ENCODE data around the gene C2CD3. TPM values are rescaled to one million over a fixed set of nuclear protein-coding genes. Genes with fewer than 3 reads are reported as not detected.

C2CD3 gene
- total RNA-seq, 1 experiment from 2014 or later, result 13.9 TPM

DNA sequence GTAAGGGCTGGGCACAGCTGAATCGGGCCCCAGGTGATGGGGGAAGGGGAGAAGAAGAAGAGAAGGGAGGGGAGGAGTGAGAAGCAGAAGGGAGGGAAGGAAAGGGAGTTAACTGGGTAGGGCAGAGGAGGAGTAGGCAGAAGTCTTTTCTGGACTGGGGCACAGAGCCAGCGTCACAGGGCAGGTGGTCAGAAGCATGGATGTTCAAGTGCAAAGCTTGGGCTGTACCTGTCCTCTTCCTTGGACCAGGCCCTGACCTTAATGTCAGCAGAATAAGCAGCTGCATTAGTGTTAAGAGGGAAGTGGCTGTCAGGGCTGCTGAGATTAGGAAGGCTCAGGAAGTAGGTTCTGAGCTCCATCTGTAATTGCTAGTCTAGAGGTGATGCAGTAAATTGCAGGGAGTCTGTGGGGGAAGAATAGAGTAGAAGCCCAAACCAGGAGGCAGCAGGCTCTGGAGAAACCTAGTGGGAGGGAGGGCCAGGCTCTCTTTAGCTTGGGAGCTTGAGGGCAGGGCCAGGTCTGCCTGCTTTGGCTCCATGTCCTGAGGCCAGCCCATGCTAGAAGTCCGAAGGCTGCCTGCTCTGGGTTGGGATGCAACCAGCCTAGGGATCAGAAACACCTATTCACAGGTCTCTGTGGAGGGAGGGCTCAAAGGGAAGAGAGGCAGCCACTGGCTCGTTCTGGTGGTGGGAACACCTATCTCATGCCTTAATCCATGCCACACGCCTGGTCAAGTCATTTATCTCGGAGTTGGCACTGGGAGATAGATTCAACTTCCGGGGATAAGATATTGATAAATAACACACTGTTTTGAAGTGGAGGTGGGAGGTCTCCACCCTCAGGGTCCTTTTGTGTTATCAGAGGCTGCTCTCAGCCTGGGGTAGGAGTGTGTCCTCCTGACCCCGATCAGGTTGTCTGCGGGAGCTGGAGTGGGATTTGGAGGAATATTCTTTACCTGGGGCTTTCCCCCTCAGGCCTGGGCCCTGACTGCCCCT, 160.2 kb downstream of the C2CD3 start:
- Histone ChIP-seq H3K4me1 (replicated peaks) (no peaks in the 10 kb centered on the region), H3K36me3 (no peaks in the 10 kb centered on the region), H3K27me3 (replicated peaks) (no peaks in the 10 kb centered on the region), H3K4me3 (no peak overlapping the region), H3K9me3 (replicated peaks) (no peaks in the 10 kb centered on the region), H3K27ac (no peak overlapping the region)
- DNase-seq (ENCODE audit: low read depth in 1 of 2, low spot score in 2 of 2), result no peak

DNA sequence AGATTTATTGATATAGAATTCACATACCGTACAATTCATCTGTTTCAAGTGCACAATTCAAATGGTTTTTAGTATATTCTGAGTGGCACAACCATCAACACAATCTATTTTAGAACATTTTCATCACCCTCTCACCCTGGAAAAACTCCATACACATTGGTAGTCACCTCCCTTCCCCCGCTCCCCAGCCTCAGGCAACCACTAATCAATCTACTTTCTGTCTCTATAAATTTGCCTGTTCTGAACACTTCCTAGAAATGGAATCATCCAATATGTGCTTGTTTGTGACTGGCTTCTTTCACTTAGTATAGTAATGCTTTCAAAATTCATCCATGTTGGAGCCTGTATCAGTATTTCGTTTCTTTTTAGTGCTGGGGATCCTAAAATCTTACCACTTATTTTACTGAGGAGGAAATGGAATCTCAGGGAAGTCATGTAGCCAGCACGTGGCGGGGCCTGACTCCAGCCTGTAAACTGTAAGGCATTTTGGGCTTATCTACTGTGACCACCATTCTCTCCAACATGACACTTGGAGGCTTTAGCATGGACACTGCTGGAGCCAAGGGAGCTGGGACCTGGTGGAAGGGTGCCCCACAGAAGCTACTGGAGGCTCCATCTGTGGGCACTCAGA, 161.0 kb downstream of the C2CD3 start:
- H3K36me3 ChIP-seq, result no peaks in the 10 kb centered on the region
- no peak overlapping the region for H3K4me3 ChIP-seq
- H3K27me3 ChIP-seq (replicated peaks), result no peaks in the 10 kb centered on the region
- H3K9me3 ChIP-seq (replicated peaks), result no peaks in the 10 kb centered on the region
- no peaks in the 10 kb centered on the region for H3K4me1 ChIP-seq (replicated peaks)
- no peak overlapping the region for H3K27ac ChIP-seq
- DNase-seq (ENCODE audit: low read depth in 1 of 2, low spot score in 2 of 2), result no peak

DNA sequence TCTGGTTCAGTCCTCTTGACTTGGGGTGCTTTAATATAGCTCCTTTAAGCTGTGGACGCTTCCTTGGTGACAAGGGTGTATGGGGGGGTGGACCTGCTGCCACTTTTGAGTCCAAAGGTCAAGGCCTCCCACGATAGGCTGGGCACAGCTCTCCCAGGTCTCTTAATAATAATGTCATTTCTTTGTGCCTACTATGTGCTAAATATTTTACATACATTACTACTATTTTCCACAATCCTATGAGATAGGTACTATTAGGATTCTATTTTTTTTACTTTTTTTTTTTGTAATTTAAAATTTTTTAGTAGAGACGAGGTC, 161.6 kb downstream of the C2CD3 start:
- DNase-seq (ENCODE audit: low read depth in 1 of 2, low spot score in 2 of 2), result no peak
- no peaks in the 10 kb centered on the region for H3K4me1 ChIP-seq (replicated peaks)
- H3K36me3 ChIP-seq, result no peaks in the 10 kb centered on the region
- no peak overlapping the region for H3K27ac ChIP-seq
- no peaks in the 10 kb centered on the region for H3K27me3 ChIP-seq (replicated peaks)
- H3K9me3 ChIP-seq (replicated peaks), result no peaks in the 10 kb centered on the region
- H3K4me3 ChIP-seq, result no peak overlapping the region

DNA sequence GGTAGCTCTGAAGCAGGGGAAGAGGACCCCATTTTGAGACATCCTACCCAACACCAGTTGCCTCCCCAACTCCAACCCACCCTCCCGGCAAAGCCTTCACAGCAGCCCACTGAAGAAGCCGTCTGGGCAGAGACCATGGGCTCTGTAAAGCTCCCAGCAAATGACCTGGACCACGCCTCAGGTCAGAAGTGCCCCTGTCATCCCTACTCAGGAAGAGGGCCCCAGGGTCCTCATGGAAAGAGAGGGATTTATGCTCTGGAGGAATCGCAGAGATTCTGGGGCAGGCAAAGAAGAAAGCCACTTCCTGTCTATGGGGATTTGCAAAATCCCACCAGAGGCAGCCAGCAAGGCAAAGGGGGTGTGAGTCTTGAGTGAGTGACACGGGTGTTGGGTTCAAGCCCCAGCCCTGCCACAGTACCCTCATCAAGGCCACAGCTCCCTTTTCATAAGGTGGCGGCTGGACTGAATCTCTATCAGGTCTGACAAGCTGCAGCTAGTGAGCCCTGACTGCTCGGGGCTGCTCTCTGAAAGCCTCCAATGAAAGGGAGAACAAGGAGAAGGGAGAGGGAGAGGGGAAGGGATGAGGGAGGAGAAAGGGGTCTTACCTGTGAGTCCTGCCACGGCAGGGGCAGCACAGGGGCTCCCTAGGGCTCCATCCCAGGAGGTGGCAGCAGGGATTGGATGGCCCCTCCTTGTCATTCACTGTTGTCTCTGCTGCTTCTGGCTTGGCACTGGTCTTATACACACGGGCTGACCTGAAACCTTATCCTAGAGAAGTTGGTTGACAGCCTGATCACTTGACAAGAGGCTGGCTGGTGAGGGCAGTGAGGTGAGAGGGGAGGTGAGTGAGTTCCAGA, 162.2 kb downstream of the C2CD3 start, which contains the start of gene UCP3:
Gene UCP3 (minus strand): TSS at position 713 of the 857 bp plus-strand sequence. CDS start 2,043 bp downstream, outside the sequence.
- no peak for DNase-seq (ENCODE audit: low read depth in 1 of 2, low spot score in 2 of 2)
- H3K36me3 ChIP-seq, result no peaks in the 10 kb centered on the region
- no peaks in the 10 kb centered on the region for H3K4me1 ChIP-seq (replicated peaks)
- no peaks in the 10 kb centered on the region for H3K27me3 ChIP-seq (replicated peaks)
- no peak within 1 kb of the TSS for H3K4me3 ChIP-seq
- H3K9me3 ChIP-seq (replicated peaks), result no peaks in the 10 kb centered on the region
- H3K27ac ChIP-seq, result no peak within 1 kb of the TSS

DNA sequence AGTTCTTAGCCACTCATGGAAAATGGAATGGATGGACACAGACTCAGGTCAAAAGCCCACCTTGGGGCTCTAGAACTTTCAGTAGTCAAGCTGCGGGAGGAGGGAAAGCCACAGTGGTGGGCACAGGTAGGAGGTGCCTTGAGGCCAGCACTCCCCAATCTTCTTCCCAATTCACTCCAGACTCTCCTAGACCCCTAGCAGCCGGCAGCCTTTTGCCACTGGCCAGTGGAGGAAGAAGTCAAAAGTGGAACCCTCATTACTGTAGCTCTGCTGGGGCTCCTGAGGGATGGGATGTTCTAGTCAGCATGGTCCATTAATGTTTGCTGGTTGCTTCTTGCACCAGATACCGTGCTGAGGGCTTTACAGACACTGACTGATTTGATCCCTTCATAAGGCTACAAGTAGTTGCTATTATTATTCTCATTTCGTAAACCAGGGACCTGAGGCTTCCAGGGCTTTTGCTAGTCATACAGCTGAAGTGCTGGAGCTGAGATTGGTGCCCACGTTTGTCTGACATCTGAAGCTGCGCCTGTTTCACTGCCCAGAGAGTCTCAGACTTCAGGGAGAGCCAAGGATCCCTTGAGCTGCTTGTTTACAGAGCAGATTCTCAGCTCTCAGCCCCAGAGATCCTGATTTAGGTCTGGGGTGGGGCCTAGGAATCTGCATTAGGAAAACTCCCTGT, 163.0 kb downstream of the C2CD3 start:
- Histone ChIP-seq H3K4me3 (no peak overlapping the region), H3K27me3 (replicated peaks) (no peaks in the 10 kb centered on the region), H3K27ac (no peak overlapping the region), H3K36me3 (no peaks in the 10 kb centered on the region), H3K9me3 (replicated peaks) (no peaks in the 10 kb centered on the region), H3K4me1 (replicated peaks) (no peaks in the 10 kb centered on the region)
- DNase-seq (ENCODE audit: low read depth in 1 of 2, low spot score in 2 of 2), result no peak

DNA sequence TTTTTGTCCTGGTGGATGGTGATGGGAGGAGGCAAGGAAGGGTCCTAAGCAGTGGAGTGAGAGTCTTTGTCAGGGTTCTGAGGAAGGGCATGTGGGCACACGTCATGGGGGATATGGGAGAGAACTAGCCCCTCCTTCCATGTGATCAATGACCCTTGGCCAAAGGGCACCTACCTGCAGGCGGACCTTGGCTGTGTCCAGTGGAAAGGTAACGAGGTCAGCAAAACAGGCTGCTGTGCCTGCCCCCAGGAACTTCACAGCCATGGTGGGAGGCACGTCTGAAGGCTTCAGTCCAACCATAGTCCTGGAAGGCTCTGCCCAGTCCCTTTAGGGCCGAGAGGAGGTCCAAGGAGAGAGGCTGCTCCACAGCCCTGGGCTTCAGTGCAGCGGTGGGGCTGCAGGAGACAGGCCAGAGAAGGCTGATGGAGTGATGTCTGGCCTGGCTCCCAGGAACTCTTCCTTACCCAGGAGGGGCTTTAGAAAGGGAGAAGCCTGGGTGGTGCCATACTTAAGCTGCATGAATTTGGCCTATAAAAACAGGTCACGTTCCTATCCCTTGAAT, 164.0 kb downstream of the C2CD3 start:
- Histone ChIP-seq H3K4me1 (replicated peaks) (no peaks in the 10 kb centered on the region), H3K27ac (no peak overlapping the region), H3K27me3 (replicated peaks) (no peaks in the 10 kb centered on the region), H3K4me3 (no peak overlapping the region), H3K36me3 (no peaks in the 10 kb centered on the region), H3K9me3 (replicated peaks) (no peaks in the 10 kb centered on the region)
- DNase-seq (ENCODE audit: low read depth in 1 of 2, low spot score in 2 of 2), result no peak

DNA sequence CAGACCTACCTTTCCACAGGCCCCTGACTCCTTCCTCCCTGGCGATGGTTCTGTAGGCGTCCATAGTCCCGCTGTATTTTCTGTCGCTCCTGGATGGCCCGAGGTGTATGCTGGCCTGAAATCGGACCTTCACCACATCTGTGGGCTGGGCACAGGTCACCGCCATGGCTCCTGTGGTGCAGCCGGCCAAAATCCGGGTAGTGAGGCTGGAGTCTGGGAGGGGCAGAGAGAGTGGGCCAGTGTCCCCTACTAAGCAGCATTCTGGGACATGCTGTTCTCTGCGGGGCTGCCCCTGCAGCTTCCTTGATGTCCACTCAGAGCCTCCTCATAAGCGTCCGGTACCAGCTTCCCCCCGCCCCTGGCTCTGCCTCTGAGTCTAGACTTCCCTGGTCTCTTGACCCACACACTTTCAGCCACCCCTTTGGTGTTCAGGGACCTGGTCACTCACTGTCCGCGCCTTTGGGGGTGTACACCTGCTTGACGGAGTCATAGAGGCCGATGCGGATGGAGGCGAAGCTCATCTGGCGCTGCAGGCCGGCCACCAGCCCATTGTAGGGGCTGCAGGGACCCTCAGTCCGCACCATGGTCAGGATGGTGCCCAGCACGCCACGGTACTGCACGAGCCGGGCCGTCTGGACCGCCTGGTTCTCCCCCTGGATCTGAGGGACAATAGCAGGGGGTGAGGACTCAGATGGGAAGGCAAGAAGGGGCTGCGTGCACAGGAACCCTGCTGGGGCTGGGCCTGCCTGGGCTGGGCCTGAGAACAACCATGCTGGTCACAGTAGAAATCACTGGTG, 164.9 kb downstream of the C2CD3 start:
- no peak for DNase-seq (ENCODE audit: low read depth in 1 of 2, low spot score in 2 of 2)
- Histone ChIP-seq H3K9me3 (replicated peaks) (no peaks in the 10 kb centered on the region), H3K36me3 (no peaks in the 10 kb centered on the region), H3K27ac (no peak overlapping the region), H3K27me3 (replicated peaks) (no peaks in the 10 kb centered on the region), H3K4me1 (replicated peaks) (no peaks in the 10 kb centered on the region), H3K4me3 (no peak overlapping the region)

DNA sequence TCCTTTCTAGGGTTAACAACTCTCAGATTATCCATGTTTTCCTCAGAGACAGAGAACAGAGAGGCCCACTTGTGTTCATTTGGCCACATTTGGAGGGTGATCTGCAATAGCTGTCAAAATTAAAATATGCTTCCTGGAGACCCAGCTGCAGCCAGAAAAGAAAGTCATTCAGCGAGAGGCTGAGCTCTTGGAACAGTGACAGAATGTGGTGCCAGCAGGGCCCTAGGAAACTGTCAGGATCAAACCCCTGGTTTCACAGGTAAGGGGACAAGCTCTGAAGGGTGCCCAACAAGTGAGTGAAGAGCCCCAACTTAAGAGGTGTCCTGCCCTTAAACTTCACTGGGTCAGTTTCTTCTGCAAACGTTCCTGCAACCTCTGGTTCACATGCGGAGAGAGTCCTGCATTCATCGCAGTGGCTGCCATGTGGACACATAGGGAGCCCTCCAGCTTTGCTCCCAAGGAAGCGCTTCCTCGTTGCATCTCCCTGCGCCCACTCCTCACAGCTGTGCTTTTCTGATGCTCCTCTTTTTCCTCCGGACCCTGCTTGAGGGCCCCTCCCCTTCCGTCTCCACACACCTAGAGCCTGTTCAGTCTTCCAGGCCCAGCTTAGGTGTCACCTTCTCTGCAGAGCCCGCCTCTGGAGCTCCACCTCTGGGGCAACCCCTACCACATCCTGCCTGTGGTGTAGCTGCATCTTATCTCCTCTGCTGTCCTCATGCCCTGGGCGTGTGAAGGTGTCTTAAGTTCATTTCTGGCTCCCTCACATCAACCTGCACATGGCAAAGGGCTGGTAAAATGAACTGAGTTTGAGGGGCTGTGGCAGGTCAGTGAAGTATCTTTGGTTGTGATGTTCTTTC, 165.8 kb downstream of the C2CD3 start:
- H3K9me3 ChIP-seq (replicated peaks), result no peaks in the 10 kb centered on the region
- H3K27ac ChIP-seq, result no peak overlapping the region
- DNase-seq (ENCODE audit: low read depth in 1 of 2, low spot score in 2 of 2), result no peak
- H3K4me1 ChIP-seq (replicated peaks), result no peaks in the 10 kb centered on the region
- H3K4me3 ChIP-seq, result no peak overlapping the region
- H3K36me3 ChIP-seq, result no peaks in the 10 kb centered on the region
- no peaks in the 10 kb centered on the region for H3K27me3 ChIP-seq (replicated peaks)

DNA sequence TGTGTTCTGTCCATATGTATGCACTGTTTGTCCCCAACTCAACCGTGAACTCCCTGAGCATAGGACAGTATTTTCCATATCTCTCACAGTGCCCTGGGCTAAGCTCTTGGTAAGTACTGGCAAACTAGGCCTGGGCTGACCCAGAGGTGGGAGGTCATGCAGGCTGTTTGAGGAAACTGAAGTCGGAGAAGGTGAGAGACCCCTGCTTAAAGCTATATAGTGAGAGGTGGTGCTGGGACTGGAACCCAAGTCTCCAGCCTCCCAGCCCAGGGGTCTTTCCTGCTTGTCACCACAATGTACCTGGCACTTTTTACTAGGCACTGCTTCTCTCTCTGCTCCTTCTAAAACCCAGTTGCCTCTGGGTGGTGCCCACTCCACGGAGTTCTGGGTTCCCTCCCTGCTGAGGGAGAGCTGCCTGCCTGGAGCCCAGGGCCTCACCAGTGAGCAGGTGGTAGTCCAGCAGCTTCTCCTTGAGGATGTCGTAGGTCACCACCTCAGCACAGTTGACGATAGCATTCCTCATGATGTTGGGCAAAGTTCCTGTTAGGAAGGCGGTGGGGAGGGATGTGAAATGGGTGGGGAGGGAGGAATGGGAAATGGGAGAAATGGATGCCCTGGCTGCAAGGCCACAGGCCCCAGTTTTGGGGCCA, 166.6 kb downstream of the C2CD3 start:
- H3K27ac ChIP-seq, result no peak overlapping the region
- no peaks in the 10 kb centered on the region for H3K27me3 ChIP-seq (replicated peaks)
- no peak overlapping the region for H3K4me3 ChIP-seq
- H3K36me3 ChIP-seq, result no peaks in the 10 kb centered on the region
- no peak for DNase-seq (ENCODE audit: low read depth in 1 of 2, low spot score in 2 of 2)
- H3K9me3 ChIP-seq (replicated peaks), result no peaks in the 10 kb centered on the region
- H3K4me1 ChIP-seq (replicated peaks), result no peaks in the 10 kb centered on the region

DNA sequence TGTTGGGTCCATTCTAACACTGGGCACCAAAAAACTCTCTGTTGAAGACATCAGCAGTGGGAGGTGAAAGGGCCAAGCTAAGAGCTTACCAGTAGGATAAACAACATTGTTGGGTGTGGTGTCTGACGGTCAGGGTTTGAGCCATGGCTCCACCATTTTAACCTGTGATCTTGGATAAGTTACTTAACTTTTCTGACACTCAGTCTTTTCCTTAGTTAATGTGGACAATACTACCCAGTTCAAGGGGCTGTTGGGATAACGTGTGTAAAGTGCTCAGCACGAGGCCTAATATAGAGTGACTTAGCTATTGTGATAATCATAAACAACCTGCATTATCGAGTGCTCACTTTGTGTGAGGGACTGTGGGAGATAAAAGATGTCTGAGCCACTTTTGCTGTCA, 168.0 kb downstream of the C2CD3 start:
- H3K27me3 ChIP-seq (replicated peaks), result no peaks in the 10 kb centered on the region
- H3K27ac ChIP-seq, result no peak overlapping the region
- H3K36me3 ChIP-seq, result no peaks in the 10 kb centered on the region
- no peak for DNase-seq (ENCODE audit: low read depth in 1 of 2, low spot score in 2 of 2)
- H3K4me3 ChIP-seq, result no peak overlapping the region
- H3K9me3 ChIP-seq (replicated peaks), result no peaks in the 10 kb centered on the region
- no peaks in the 10 kb centered on the region for H3K4me1 ChIP-seq (replicated peaks)

DNA sequence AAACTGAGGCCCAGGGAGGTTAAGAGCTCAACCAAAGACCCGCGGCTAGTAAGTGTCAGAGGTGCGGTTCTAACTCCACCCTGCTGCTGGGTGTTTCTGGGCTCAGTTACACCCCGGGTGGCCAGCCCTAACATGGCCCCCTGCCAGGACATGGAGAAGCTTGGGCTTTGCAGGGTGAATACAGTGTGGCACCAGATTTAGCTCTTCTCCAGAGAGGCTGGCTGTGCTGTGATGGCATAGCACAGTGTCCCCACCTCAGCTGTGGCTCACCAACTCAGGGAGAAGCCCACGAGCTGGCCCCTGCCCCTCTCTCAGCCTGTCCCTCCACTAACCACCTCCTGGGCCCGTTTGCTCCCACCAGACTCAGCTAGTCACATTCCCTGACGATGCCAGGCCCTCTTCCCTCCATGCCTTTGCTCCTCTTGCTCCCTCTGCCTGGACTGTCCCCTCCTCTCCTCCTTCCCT, 168.9 kb downstream of the C2CD3 start:
- Histone ChIP-seq H3K4me3 (no peak overlapping the region), H3K36me3 (no peaks in the 10 kb centered on the region), H3K4me1 (replicated peaks) (no peaks in the 10 kb centered on the region), H3K27ac (no peak overlapping the region), H3K9me3 (replicated peaks) (no peaks in the 10 kb centered on the region), H3K27me3 (replicated peaks) (no peaks in the 10 kb centered on the region)
- no peak for DNase-seq (ENCODE audit: low read depth in 1 of 2, low spot score in 2 of 2)

Data from SJSA1 (cell line).